Measurements from ENCODE around the gene ZBTB26.
"Not testable (repeated sequence)": the region's sequence is repeated elsewhere in the genome, so short reads cannot be mapped to it uniquely, and the experiment has no call there.

ZBTB26 gene

DNA sequence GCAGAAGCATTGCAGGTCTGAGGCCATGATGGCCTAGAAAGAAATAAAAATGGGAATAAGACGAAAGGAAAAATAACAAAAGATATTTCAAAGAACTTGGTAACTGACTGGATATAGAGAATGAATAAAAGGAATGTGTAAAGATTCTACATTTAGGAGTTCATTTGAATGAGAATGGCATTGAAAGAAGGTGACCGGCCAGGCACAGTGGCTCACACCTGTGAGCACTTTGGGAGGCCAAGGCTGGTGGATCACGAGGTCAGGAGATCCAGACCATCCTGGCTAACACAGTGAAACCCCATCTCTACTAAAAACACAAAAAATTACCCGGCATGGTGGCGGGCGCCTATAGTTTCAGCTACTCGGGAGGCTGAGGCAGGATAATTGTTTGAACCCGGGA, 8.6 kb downstream of the ZBTB26 start:
- no peak for DNase-seq

DNA sequence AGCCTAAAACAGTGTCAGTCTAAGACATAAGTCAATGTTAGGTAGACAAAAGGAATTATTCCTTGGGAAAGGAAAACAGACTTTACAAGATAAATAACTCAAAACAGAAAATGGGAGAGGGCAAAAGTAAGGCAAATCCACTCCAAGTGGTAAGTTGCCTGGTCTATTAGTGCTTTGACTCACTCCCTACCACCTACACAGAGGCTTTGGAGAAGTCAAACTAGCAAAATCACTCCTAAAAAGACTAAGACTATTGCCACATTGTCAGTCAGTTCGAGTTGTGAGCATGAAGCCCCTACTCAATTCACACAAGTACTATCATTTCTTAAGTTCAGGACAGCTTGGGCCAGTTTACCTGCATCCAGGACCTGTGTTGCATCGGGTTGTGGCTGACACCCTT, 13.0 kb downstream of the ZBTB26 start:
- DNase-seq = no peak

DNA sequence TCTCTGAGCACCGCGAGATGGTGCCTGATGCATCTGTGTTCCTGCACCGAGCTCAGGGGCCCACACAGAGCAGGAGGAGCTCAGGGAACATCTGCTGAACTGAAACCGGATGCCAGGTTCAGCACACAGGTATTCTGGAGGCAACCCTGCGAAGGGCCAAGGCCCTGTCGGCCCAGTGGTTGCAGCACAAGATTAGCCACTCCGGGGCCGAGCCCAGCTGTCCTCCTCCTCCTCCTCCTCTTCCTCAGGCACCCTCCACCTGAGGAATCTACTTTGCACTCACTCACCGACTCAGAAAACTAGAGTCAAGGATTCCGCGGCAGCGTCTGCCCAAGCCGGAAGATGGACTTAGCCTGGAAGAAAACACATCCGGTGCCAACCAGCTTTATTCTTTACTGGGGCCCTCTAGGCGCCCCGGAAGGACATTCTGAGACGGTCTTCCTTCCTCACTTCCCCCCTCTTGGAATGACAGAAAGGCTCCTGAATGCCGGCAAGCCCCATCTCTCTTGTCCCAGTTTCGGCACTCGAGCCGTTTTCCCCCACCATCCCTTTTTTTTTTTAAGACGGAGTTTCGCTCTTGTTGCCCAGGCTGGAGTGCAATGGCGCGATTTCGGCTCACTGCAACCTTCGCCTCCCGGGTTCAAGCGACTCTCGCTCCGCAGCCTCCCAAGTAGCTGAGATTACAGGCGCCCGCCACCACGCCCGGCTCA, 18.2 kb downstream of the ZBTB26 start, which contains the start of gene ZBTB6:
Gene ZBTB6, minus strand, starts transcription at position 360 of the 710 bp plus-strand sequence. CDS start 1,251 bp downstream, outside the sequence.
- DNase-seq = peak; percentile 73 to 77

DNA sequence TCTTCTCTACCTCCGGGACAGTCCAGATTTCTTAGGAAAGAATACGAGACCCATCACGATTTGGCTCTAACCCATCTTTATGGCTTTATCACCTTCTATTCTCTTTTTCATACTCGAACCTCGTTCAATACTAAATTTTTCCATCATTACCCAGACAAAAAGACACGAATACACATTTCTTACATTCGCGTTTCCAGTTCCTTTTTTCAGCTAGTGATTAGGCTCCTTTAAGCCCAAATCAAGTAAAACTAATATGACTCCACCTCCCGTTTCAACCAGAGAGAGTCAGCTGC, 18.7 kb downstream of the ZBTB26 start:
- no peak for DNase-seq

DNA sequence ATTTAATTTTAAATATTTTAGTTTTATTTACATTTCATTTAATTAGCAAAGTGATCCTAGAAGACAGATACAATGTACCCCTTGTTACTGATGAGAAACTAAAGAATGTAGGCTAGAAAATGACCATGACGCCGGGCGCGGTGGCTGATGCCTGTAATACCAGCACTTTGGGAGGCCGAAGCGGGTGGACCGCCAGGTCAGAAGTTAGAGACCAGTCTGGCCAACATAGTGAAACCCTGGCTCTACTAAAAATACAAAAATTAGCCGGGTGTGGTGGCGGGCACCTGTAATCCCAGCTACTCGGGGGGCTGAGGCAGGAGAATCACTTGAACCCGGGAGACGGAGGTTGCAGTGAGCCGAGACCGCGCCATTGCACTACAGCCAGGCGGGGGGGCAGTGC, 25.2 kb downstream of the ZBTB26 start:
- not testable (repeated sequence) for DNase-seq

DNA sequence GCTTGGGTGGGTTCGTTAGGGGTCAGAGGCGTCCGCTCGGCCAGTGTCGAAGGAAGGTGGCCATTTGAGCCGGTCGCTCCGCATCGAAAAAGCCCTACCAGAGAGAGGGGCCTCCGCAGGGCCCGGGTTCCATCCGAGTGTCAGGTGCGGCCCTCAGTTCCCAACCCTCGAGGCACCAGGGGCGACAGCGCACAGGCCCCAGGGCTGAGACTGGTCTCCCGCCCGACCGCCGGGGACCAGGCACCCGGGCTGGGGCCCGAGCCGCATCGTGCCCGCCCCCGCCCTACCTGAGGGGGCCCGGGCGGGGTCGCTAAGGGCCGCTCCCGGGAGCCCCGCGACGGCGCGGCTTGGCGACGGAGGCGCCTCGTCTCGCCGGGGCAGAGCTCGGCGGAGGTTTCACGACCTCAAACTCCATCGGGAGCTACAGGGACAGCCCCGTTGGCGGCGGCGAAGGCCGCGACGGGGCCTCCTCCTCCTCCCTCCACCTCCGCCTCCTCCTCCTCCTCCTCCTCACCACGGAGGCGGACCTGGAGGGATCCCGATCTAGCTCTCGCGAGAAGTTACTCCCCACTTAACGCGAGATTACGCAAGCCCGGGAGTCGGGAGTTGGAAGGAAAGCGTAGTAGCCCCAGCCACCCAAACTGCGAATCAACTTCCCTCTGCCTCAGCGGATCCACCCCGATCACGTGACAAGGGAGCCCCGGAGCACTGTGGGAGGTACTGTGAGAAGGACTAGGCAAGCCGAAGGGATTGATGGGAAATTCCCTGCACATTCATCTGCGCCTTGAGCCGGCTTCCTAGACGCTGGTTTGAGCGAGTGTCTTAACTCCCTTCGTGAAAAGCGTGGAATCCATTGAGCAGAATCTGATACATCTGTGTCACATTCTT, 26.2 kb downstream of the ZBTB26 start, which contains the start of gene RC3H2:
Gene RC3H2, minus strand, starts transcription at position 537 of the 888 bp plus-strand sequence. CDS start 7,850 bp downstream, outside the sequence.
- DNase-seq = peak; percentile 99

DNA sequence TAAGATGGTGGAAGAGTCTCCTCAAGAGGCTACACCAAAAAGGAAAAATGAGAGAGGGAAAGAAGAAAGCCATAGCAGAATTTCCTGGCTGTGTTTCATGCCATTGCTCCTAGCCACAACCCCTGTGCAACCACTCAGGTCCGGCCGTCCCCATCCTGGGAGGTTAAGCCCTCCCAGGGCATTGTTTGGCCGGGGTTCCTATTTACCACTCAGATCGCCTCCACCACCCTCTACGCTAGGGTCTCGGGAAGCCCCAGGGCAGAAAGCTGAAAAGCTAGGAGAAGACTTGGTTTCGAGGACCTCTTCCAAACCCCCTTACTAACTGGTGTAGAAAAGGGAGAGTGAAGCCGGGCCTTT, 26.9 kb downstream of the ZBTB26 start:
- peak in 1 of 2 donors; percentile 10 for DNase-seq

DNA sequence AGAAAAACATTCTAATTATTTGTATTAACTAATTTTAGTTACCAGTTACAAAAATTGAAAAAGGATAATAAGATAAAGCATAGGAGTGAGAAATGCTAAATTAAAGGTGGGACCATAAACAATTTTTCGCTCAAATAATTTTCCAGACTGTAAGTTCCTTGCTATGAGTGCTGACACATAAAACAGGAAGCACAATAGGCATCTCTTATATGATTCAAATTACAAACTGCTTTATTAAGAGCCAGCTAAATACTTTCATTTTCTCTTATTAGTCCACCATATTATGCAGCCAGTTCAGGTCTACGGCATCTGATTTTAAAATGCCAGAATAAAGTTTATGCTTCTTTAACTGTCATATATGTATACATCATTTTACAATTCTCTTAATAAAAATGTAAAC, 30.5 kb downstream of the ZBTB26 start:
- DNase-seq = peak in 1 of 2 donors; percentile 49

DNA sequence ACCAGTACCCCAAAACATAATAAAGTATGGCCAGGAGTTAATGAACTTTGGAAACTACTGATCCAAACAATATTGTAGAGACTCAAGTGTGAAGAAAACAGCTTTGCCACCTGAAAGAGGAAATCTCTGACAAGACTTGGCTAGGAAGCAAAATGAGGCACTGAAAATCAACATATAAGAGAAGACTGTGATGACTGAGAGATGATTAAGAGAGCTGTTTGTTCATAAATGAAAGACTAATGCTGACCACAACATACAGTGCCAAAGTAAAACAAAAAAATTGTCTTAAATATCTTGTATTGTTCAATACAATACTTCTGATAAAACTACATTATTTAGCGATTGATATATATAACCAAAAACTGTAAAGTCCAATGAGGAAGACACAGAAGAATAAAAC, 33.3 kb downstream of the ZBTB26 start:
- DNase-seq = no peak

DNA sequence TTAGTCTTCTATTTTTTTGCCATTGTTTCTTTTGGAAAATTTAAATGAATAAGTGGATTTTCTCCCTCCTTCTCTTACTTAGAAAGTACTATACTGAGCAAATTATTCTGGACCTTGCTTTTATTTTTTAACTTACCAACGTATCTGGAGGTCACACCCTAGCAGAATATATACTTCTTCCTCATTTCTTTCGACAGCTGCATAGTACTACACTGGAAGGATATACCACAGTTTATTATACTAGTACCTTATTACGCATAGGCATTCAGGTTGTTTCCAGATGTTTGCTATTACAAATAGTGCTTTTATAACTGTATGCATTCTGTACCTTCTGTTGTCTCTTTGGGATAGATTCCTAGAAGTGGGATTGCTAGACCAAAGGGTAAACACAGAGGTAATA, 42.8 kb downstream of the ZBTB26 start:
- DNase-seq = no peak

DNA sequence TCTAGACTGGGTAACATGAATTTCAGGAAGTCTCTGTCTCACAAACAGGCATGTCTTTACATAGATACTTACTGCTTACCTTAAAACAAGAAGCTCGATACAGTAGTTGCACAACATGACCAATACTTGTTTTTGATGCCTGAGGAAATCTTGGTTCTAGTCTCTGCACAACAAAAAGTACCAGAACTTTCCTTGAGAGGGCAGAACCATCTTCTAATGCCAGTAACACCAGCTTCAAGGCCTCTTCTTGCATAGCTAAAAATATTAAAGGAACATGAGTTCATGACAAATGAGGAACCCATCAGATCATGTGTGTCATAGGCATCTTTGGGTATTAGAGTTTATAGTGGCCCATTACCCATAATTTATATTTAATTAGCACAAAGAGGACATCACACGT, 48.2 kb downstream of the ZBTB26 start:
- DNase-seq = no peak

DNA sequence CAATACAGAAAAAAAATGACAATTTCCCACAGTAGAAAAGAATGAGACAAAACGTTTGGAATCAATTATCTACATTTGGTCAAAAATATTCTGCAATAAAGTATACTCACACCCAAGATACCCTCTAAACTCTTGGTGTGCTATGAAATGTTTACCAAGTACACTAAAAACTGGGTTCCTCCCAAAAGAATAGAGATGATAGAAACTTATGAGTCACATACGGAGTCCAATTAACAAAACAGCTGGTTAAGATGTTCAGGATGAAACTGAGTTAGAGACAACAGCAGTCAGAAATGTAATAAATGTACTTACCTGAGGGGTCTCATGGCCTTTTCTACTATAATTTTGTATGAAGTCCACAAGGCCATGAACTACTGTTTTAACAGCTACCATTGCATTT, 51.9 kb downstream of the ZBTB26 start:
- no peak for DNase-seq

DNA sequence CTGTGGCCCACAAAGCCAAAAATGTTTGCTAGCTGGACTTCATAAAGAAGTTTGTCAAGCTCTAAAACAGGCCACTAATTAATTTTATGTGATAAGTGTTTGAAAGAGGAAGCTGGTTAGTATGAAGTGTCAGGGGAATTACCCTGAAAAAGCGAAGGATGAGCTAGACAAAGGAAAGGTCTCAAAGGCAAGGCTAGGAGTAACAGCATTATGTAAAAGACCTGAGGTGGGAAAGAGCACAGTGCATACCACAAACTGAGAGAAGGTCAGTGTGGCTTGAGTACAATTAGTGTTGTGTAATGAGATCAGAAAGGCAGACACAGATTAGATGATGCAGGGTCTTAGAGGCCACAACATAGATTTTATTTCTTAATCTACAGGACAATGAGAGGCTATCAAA, 55.8 kb downstream of the ZBTB26 start:
- no peak for DNase-seq

DNA sequence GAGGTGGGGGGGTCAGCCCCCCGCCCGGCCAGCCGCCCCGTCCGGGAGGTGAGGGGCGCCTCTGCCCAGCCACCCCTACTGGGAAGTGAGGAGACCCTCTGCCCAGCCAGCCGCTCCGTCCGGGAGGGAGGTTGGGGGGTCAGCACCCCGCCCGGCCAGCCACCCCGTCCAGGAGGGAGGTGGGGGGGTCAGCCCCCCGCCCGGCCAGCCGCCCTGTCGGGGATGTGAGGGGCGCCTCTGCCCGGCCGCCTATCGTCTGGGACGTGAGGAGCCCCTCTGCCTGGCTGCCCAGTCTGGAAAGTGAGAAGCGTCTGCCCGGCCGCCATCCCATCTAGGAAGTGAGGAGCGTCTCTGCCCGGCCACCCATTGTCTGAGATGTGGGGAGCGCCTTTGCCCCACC, 64.0 kb downstream of the ZBTB26 start:
- DNase-seq = not testable (repeated sequence)

DNA sequence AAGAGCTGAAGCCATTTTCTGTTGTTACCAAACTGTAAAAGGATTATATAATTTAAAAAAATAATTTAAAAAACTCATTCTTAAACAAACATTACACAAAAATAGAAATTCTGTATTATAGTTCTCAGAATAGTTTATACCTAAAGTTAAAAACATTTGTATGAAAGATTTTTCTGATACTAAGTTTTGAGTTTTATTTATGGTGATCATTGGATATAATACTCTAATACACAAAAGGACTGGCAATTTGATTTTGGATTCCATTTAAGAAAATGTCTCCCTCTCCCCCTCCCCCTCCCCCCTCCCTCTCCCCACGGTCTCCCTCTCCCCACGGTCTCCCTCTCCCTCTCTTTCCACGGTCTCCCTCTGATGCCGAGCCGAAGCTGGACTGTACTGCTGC, 65.2 kb downstream of the ZBTB26 start:
- no peak for DNase-seq

Measured in CD4-positive, alpha-beta T cell treated with Interleukin-1 beta for 1 hour (primary cell).